Measurements from ENCODE around the gene EFCAB14. TPM values are rescaled to one million over a fixed set of nuclear protein-coding genes. Genes with fewer than 3 reads are reported as not detected.
"Not testable (repeated sequence)": the region's sequence is repeated elsewhere in the genome, so short reads cannot be mapped to it uniquely, and the experiment has no call there.

EFCAB14 gene
- total RNA-seq, 2 experiments from 2014 or later, result 79.2 to 79.4 TPM

DNA sequence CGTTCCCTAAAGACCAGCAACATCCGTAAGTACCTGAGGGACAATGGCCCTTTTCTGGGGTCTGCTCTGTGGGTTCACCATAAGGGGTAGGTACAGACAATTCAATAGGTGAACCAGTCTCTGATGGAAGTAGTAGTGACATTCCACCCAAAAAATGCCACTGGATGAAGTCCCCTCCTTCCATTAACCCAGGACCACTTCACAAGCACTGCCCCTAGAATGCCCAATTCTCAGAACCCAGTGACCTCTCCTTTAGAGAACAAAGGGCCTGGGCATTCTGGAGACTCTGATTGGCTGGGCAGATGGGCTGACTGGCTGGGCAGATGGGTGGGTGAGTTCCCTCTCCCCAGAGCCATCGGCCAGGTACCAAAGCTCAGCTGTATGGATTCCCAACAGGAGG, 47.4 kb downstream of the EFCAB14 start, which contains the start of gene TEX38:
TSS of gene TEX38 (plus strand) at position 301 of the 400 bp plus-strand sequence. CDS start at position 382, 81 bp downstream.
- no peak for ATAC-seq
- Mint-ChIP-seq H3K36me3 (peaks cover 10% of the 10 kb centered on the region), H3K27me3 (no peaks in the 10 kb centered on the region), H3K4me3 (no peak within 1 kb of the TSS), H3K9me3 (ENCODE audit: low read depth) (no peaks in the 10 kb centered on the region), H3K4me1 (peaks cover 41% of the 10 kb centered on the region), H3K27ac (no peak within 1 kb of the TSS)
- no peak for DNase-seq
- CTCF ChIA-PET, result no interaction called here

DNA sequence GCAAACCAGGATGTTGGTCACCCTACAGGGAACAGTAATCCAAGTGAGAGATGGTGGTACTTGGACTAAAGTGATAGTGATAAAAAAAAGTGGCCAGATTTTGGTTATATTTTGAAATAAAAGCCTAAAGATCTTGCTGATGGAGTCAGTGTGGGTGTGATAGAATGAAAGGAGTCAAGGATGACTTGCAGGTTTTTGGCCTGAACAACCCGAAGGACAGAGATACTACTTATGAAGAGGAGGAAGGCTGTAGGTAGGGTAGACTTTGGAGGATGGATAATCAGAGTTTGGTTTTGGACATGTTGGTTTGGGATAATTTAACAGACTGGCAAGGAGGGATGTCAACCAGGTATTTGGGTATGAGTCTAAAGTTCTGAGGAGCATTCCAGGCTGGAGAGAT, 48.8 kb downstream of the EFCAB14 start:
- ATAC-seq (no peak), DNase-seq (no peak)
- Mint-ChIP-seq H3K27ac (no peak overlapping the region), H3K36me3 (peaks cover 7% of the 10 kb centered on the region), H3K4me1 (peaks cover 33% of the 10 kb centered on the region), H3K27me3 (no peaks in the 10 kb centered on the region), H3K4me3 (no peak overlapping the region), H3K9me3 (ENCODE audit: low read depth) (no peaks in the 10 kb centered on the region)
- CTCF ChIA-PET, result no interaction called here

DNA sequence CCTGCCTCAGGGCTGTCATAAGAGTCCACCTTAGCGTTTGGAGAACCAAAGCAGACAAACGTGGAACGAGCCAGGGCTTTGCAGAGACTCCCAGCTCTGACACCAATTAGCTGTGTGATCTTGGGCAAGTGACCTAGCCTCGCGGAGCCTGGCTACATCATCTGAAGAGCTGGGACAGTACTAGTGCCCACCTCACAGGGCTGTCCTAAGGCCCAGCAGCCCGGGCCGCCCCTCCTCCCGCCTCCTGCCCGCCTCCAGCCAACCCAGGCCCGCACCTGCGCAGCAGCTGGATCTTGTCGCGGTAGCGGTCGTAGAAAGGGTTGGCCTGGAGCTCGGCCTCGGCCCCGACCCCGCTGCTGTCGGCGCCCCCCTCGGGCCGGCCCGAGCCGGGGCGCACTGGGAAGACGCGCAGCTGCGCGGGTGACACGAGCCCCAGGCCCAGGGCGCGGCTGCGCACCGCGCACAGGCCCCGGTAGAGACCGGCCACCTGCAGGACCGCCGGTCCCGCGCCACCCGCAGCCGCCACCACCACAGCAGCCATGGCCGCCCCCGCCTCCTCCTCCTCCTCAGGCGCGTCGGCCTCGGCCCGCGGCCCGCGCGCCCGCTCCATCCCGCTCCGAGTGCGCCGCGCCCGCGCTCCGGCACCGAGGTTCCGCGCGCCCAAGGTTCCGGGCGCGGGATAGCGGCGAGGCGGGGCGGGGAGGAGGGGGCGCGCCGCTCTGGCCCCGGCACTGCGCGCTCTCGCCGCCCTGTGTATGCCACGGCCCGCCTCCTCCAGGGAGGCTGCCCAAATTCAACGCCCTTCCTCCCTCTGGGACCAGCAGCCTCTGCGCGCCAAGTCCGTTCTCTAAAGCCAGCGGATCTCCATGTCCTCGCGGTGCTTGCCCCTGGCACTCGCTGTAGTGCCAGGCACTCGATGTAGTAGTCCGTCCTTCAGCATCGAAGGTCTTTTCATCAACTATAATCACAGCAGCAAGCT, 50.8 kb downstream of the EFCAB14 start, which contains the start of gene ATPAF1:
TSS of gene ATPAF1 (minus strand) at position 583 of the 979 bp plus-strand sequence. CDS start at position 541, 42 bp downstream.
- H3K4me3 Mint-ChIP-seq, result no peak within 1 kb of the TSS

DNA sequence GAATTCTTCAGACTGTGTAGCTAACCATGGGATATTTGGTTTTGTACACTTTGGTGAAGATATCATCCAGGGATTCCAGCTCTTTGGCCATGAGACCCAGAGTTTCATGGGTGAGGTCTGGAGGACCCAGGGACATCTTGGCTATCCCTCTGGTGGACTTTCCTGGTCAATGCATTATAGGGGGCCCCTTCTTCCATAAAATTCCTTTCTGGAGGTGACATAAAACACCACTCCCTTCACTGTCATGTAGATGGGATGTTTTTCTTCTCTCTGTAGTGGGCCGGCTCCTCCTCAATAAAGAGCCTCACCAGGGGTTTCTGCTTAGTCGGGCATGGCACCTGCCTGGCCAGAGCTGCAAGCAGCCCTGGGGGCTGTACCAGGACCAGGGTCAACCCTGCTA, 52.9 kb downstream of the EFCAB14 start:
- no peaks in the 10 kb centered on the region for H3K9me3 Mint-ChIP-seq (ENCODE audit: low read depth)
- CTCF ChIA-PET, result no interaction called here
- H3K4me1 Mint-ChIP-seq, result peaks cover 19% of the 10 kb centered on the region
- no peak overlapping the region for H3K27ac Mint-ChIP-seq
- H3K36me3 Mint-ChIP-seq, result peaks cover 16% of the 10 kb centered on the region
- DNase-seq (no peak), ATAC-seq (no peak)
- H3K27me3 Mint-ChIP-seq, result no peaks in the 10 kb centered on the region
- no peak overlapping the region for H3K4me3 Mint-ChIP-seq

More for the DNA sequence above, 50.8 kb downstream of the EFCAB14 start, which contains the start of gene ATPAF1:
- CTCF ChIA-PET, result interaction anchor here (0.7 to 2.3 kb wide), 14 partner anchors 8 to 223 kb away, joined by 3 to 12 read pairs (median 3); partner anchors contain the start of genes MKNK1 and MOB3C
- ATAC-seq, result peak; percentile 89
- peak; percentile 82 for DNase-seq
- Mint-ChIP-seq H3K9me3 (ENCODE audit: low read depth) (no peaks in the 10 kb centered on the region), H3K27ac (peak within 1 kb of the TSS; percentile 41), H3K4me1 (peaks cover 18% of the 10 kb centered on the region), H3K27me3 (no peaks in the 10 kb centered on the region), H3K36me3 (peaks cover 14% of the 10 kb centered on the region)

DNA sequence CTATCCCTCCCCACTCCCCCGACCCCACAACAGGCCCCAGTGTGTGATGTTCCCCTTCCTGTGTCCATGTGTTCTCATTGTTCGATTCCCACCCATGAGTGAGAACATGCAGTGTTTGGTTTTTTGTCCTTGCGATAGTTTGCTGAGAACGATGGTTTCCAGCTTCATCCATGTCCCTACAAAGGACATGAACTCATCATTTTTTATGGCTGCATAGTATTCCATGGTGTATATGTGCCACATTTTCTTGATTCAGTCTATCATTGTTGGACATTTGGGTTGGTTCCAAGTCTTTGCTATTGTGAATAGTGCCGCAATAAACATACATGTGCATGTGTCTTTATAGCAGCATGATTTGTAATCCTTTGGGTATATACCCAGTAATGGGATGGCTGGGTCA, 56.0 kb downstream of the EFCAB14 start:
- ATAC-seq, CTCF ChIA-PET, H3K27ac Mint-ChIP-seq: not testable (repeated sequence)

DNA sequence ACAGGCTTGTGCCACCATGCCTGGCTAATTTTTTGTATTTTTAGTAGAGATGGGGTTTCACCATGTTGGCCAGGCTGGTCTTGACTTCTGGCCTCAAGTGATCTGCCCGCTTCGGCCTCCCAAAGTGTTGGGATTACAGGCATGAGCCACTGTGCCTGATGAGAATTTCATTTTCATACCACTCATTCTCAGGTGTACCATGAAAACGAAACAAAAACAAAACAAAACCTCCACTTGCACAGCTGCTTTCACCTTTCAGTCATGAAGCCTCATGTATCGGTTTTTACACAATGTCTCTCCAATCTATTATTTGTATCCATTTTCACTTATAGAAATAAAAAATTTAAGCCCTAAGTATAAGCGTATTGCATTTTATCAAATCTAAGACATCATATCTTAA, 58.8 kb downstream of the EFCAB14 start:
- H3K9me3 Mint-ChIP-seq (ENCODE audit: low read depth); DNase-seq; H3K27me3 Mint-ChIP-seq: not testable (repeated sequence)
- H3K4me3 Mint-ChIP-seq, result peak overlapping the region; percentile 24
- peaks cover 37% of the 10 kb centered on the region for H3K36me3 Mint-ChIP-seq
- H3K4me1 Mint-ChIP-seq, result peaks cover 29% of the 10 kb centered on the region
- H3K27ac Mint-ChIP-seq, result peak overlapping the region; percentile 61
- CTCF ChIA-PET, result interaction anchor here (0.7 kb wide), 1 partner anchor 92 kb away, joined by 3 read pairs; no protein-coding TSS in a partner anchor
- peak; percentile 60 for ATAC-seq

More for the DNA sequence above, 56.0 kb downstream of the EFCAB14 start:
- DNase-seq; H3K4me3 Mint-ChIP-seq; H3K9me3 Mint-ChIP-seq (ENCODE audit: low read depth); H3K27me3 Mint-ChIP-seq: not testable (repeated sequence)
- Mint-ChIP-seq H3K36me3 (peaks cover 20% of the 10 kb centered on the region), H3K4me1 (peaks cover 41% of the 10 kb centered on the region)

DNA sequence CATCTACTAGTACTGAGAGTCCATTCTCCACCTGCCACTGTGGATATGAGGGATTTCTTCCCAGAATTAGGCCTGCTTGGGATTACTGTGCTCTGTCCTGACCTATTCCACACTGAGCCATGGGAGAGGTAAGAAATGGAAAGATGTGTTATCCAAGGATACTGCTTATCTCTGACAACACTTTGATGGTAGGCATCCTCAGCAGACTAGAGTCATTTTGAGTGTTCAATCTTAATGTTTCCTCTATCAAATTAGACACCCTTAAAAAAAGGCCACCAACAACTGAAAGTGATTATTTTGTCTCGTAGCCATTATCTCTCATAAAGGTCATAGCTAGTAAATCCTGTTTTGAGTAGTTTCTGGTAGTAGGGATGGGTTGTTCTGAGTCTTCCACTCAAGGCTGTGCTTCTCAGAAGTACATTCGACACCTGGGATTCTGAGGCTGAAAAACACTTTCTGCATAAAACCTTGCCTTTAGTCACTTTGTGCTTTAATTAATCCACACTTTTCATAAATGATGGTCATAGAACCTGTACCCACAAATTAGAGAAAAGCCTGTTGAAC, 59.5 kb downstream of the EFCAB14 start:
- Mint-ChIP-seq H3K4me3 (no peak overlapping the region), H3K36me3 (peaks cover 40% of the 10 kb centered on the region)
- CTCF ChIA-PET, result interaction anchor here (1.6 kb wide), 1 partner anchor 66 kb away, joined by 4 read pairs; no protein-coding TSS in a partner anchor

DNA sequence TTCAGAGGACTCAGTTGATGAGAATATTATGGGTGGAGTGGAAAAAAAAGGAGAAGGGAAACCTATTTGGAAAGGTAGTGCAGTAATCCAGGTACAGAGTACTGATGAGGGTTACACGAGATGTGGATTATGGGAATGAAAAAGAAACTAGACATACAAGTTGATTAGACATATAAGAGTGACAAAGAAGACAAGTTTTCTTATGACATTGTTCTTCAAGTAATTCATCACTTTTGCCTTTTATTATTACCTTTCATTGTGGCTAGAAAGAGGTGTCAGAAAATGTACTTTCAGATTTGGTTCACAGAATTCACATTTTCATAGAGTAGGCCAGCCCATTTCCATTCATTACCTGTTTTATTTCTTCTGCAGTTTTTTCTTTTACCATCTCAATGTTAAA, 61.1 kb downstream of the EFCAB14 start:
- H3K36me3 Mint-ChIP-seq, result peaks cover 44% of the 10 kb centered on the region
- CTCF ChIA-PET, result interaction anchor here (0.9 to 2.0 kb wide), 5 partner anchors 10 to 67 kb away, joined by 3 to 4 read pairs (median 4); partner anchors contain the start of gene ATPAF1
- H3K27me3 Mint-ChIP-seq, result no peaks in the 10 kb centered on the region
- no peak overlapping the region for H3K4me3 Mint-ChIP-seq
- peaks cover 4% of the 10 kb centered on the region for H3K9me3 Mint-ChIP-seq (ENCODE audit: low read depth)
- H3K27ac Mint-ChIP-seq, result no peak overlapping the region
- ATAC-seq, result no peak
- DNase-seq, result no peak
- H3K4me1 Mint-ChIP-seq, result peaks cover 34% of the 10 kb centered on the region

More for the DNA sequence above, 59.5 kb downstream of the EFCAB14 start:
- peaks cover 29% of the 10 kb centered on the region for H3K4me1 Mint-ChIP-seq
- peak; percentile 42 for ATAC-seq
- peak overlapping the region; percentile 66 for H3K27ac Mint-ChIP-seq
- H3K27me3 Mint-ChIP-seq, result no peaks in the 10 kb centered on the region
- no peak for DNase-seq
- H3K9me3 Mint-ChIP-seq (ENCODE audit: low read depth), result peaks cover 4% of the 10 kb centered on the region

DNA sequence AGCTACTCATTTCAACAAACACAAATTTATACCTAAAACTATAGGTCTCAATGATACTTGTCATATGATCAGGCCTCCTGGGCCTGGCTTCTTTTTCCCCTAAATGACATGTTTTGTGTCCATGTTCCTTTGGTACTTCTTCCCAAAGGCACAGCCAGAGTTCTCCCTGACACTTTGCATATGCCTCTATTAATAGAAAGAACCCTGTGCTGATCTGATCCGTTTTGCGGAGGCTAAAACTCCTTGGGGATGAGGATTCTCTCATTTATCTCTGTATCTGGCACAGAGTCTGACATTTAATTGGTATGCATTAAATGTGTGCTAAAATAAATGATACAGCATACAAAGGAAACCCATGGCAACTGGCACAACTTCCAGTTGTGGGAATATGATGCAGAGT, 62.3 kb downstream of the EFCAB14 start:
- Mint-ChIP-seq H3K36me3 (peaks cover 50% of the 10 kb centered on the region), H3K9me3 (ENCODE audit: low read depth) (peaks cover 4% of the 10 kb centered on the region), H3K27ac (no peak overlapping the region), H3K4me3 (no peak overlapping the region), H3K27me3 (no peaks in the 10 kb centered on the region), H3K4me1 (peaks cover 36% of the 10 kb centered on the region)
- CTCF ChIA-PET, result interaction anchor here (0.8 to 0.9 kb wide), 2 partner anchors 11 to 19 kb away, joined by 3 read pairs; no protein-coding TSS in a partner anchor
- DNase-seq, result no peak
- ATAC-seq, result no peak

DNA sequence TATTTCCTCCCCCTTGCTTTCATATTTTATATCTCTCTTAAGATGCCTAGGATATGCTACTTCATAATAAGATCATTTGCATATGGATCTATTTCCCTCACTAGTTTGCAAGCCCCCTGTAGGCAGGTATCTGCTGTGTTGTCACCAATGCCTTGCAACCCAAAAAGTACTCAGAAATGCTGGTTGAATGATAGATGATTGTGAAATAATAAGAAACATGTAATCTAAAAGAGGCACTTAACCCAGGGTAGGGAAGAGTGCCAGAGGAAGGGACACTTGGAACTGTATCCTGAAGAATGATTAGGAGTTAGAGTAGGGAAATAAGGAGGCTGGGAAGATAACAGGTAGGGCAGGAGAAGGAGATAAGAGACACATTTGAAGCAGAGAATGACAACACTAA, 63.1 kb downstream of the EFCAB14 start:
- Mint-ChIP-seq H3K27ac (no peak overlapping the region), H3K36me3 (peaks cover 51% of the 10 kb centered on the region), H3K4me3 (no peak overlapping the region), H3K4me1 (peaks cover 32% of the 10 kb centered on the region), H3K27me3 (no peaks in the 10 kb centered on the region), H3K9me3 (ENCODE audit: low read depth) (peaks cover 4% of the 10 kb centered on the region)
- no peak for DNase-seq
- ATAC-seq, result no peak
- CTCF ChIA-PET, result interaction anchor here (0.9 to 1.0 kb wide), 2 partner anchors 9 to 69 kb away, joined by 3 to 4 read pairs; no protein-coding TSS in a partner anchor

DNA sequence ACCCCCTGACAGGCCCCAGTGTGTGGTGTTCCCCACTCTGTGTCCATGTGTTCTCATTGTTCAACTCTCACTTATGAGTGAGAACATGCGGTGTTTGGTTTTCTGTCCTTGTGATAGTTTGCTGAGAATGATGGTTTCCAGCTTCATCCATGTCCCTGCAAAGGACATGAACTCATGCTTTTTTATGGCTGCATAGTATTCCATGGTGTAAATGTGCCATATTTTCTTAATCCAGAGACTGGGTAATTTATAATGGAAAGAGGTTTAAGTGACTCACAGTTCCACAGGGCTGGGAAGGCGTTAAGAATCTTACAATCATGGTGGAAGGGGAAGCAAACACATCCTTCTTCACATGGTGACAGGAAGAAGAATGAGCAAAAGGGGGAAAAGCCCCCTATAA, 64.2 kb downstream of the EFCAB14 start:
- ATAC-seq; H3K27ac Mint-ChIP-seq; H3K27me3 Mint-ChIP-seq; DNase-seq; H3K9me3 Mint-ChIP-seq (ENCODE audit: low read depth); H3K4me3 Mint-ChIP-seq: not testable (repeated sequence)
- CTCF ChIA-PET, result interaction anchor here (0.5 to 1.5 kb wide), 2 partner anchors 50 to 66 kb away, joined by 3 to 4 read pairs; partner anchors contain the start of gene MKNK1
- Mint-ChIP-seq H3K36me3 (peaks cover 62% of the 10 kb centered on the region), H3K4me1 (peaks cover 22% of the 10 kb centered on the region)

DNA sequence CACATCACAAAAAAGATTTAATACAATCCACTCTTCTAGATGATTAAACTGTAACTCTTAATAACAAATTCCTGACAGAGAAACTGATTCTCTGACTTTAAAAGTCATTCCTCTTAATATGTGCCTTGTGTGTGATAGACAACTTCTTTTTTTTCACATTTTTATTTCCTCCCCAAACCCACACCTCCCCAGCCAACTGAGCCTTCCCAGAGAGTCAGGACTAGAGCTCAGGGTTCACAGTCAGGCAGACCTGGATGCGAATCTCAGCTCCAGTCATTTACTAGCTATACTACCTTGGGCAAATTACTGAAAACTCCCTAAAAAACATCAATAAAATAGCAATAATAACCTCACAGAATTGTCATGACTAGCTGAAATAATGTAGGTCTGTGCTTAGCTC, 64.9 kb downstream of the EFCAB14 start:
- Mint-ChIP-seq H3K27me3 (no peaks in the 10 kb centered on the region), H3K36me3 (peaks cover 67% of the 10 kb centered on the region), H3K27ac (no peak overlapping the region), H3K4me3 (no peak overlapping the region), H3K4me1 (peaks cover 16% of the 10 kb centered on the region), H3K9me3 (ENCODE audit: low read depth) (peaks cover 9% of the 10 kb centered on the region)
- DNase-seq (no peak), ATAC-seq (no peak)
- CTCF ChIA-PET, result interaction anchor here (0.5 to 1.5 kb wide), 3 partner anchors 50 to 71 kb away, joined by 3 to 5 read pairs (median 4); partner anchors contain the start of gene MKNK1

DNA sequence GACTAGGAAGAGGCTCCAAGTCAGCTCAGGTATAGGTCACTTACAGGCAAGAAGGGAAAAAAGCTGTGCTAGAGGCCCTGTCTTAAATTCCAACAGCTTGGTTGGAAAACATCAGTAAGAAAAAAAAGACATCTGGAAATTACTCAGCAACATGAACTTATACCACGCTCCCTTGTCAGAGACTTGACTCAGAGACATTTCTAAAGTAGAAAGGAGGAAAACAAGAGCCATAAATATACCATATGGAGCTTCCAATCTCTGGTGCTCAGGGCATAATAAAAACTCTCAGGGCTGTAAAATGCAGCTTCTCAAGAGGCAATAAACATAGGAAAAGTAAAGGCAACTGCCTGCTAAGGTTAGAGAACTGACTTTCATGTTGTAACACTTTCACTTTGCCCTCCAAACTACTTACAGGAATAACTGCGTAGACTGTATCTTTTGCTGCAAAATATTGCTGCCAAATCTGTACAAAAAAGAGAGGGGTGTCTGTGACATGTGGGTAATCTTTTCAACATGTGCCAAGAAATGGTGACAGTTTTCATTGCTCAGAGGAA, 65.4 kb downstream of the EFCAB14 start:
- peaks cover 9% of the 10 kb centered on the region for H3K9me3 Mint-ChIP-seq (ENCODE audit: low read depth)
- no peak overlapping the region for H3K4me3 Mint-ChIP-seq
- DNase-seq, result no peak
- CTCF ChIA-PET, result interaction anchor here (1.1 to 1.5 kb wide), 2 partner anchors 49 to 72 kb away, joined by 4 to 5 read pairs; partner anchors contain the start of gene MKNK1
- H3K4me1 Mint-ChIP-seq, result peaks cover 15% of the 10 kb centered on the region
- no peaks in the 10 kb centered on the region for H3K27me3 Mint-ChIP-seq
- ATAC-seq, result peak; percentile 33
- peak overlapping the region; percentile 32 for H3K27ac Mint-ChIP-seq
- H3K36me3 Mint-ChIP-seq, result peaks cover 71% of the 10 kb centered on the region

Data from activated CD8-positive, alpha-beta memory T cell treated with anti-CD3 and anti-CD28 coated beads, Interleukin-2, amount 10 ng/mL, durations not matched to agents 7 days and 5 days (primary cell).